ENCODE results near the gene KRT1.

KRT1 gene

DNA sequence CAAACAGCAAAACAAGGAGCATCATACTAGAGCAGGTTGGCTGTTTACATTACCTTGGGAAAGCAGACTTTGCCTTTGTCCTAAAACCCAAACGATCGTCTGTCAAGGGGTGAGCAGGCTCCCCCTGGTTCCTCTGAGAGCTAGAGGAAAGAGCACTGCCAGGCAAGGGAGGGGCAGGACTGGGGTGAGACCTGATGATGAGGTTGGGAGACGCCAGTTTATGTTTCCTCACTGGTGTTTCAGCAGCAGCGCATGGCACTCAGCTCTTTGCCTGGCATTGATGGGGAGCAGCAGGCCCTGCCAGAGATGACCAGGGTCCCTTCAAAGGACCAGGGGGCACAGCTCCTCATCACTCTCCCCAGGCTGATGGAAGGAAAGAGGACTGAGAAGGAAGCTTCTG is 20.3 kb downstream of the KRT1 start:
- DNase-seq (ENCODE audit: low read depth) = no peak

- DNase-seq (ENCODE audit: low read depth) = no peak
These were observed 20.8 kb downstream of the KRT1 start for GRCh38 chr12:52659395-52659794.

DNA sequence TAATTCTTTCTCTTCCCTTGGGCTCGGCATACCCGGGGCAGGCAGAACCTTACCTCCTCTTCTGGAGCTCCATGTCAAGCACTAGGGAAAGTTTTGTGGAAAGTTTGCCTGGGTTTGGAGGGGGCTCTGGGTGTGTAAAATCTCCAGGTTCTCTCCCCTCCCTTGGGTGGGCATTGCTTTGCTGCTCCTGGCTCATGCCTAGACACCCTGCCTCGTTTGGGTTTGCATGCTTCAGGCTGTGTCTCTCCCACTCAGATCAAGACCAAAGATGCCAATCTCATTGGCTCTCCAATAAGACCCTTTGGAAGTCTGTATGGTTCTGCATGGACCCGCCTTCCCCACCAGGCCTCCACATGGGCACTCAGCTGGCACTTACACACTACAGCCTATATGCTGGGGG is 22.0 kb downstream of the KRT1 start:
- no peak for DNase-seq (ENCODE audit: low read depth)

DNA sequence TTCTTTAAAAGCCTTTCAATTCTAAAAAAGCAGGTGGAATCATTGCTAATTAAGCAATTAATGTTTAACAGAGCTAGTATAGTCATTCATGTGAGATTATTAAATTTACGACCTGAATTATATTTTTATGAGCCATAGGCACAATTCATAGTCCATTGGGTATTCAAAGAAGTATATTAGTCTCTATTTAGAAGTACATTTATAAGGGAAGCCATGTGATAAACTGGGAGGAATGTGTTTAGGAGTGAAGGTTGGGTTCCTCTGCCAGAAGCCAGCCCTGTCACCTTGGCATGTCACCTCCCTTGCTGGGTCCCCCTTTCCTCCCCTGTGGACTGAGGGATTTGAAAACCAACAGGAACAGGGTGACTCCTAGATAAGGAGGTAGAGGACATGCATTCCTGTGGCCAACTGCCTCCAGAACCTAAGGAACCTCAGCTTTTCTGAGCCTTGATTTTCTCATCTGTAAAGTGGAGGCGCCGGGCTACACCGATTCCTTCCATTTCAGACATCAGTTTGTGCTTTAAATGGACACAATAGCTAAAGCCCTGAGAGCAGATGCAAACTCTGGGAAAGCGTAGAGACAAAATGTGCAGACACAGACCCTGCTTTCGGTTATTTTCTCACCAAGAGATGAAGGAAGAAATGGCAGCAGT is 22.8 kb downstream of the KRT1 start:
- DNase-seq (ENCODE audit: low read depth) = no peak

DNA sequence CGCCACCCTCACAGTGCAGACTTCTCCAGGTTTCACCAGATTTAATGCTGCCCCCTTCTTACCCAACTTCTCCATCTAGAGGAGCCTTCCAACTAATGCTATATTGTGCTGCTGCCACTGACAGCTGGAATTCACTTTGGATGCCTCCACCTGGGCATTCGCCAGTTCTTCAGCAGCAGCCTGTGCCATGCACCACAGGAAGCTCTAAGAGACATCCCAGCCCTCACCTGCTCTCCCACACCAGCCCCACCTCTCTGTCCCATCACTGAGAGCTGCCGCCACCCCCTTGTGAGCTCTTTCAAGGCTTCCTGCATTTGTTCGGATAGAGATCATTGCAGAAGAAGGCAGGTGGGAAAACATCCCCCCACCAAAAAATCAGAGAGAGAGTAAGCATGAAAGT is 23.6 kb downstream of the KRT1 start:
- DNase-seq (ENCODE audit: low read depth) = no peak

GRCh38 chr12:52655720-52656124 is 24.5 kb downstream of the KRT1 start:
- no peak for DNase-seq (ENCODE audit: low read depth)

GRCh38 chr12:52655251-52655650 is 25.0 kb downstream of the KRT1 start:
- no peak for DNase-seq (ENCODE audit: low read depth)

DNA sequence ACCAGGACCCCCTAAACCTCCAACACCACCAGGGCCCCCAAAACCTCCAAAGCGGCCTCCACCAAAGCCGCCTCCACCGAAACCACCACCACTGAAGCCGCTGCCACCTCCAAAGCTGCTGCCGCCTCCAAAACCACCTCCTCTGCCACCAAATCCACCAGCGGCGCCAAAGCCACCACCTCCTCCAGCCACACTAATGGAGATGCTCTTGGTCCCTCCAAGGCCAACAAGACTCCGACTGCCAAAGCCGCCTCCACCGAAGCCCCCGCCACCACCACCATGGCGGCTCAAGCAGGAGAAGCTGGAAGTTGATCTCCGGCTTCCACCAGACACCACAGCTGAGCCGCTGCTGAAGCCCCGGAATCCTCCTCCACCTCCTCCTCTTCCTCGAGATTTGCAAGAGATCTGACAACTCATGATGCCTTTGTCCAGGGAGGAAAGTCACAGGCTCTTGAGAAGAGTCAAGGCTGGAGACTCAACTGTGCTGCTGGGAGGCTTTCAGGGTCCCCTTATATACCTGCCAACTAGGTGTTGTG is 28.4 kb downstream of the KRT1 start, which contains the start of gene KRT2:
Gene KRT2, minus strand, starts transcription at position 486 of the 536 bp plus-strand sequence. Its CDS starts 69 bp downstream, at position 417.
- DNase-seq (ENCODE audit: low read depth) = no peak

- no peak for DNase-seq (ENCODE audit: low read depth)
These were observed 29.6 kb downstream of the KRT1 start for GRCh38 chr12:52650520-52651081.

- DNase-seq (ENCODE audit: low read depth) = no peak
These were observed 31.1 kb downstream of the KRT1 start for GRCh38 chr12:52649066-52649465.

- no peak for DNase-seq (ENCODE audit: low read depth)
These were observed 32.1 kb downstream of the KRT1 start for GRCh38 chr12:52648012-52648550.

GRCh38 chr12:52647601-52648000 is 32.6 kb downstream of the KRT1 start:
- DNase-seq (ENCODE audit: low read depth) = no peak

GRCh38 chr12:52646613-52647012 is 33.6 kb downstream of the KRT1 start:
- DNase-seq (ENCODE audit: low read depth) = no peak

GRCh38 chr12:52645982-52646381 is 34.2 kb downstream of the KRT1 start:
- no peak for DNase-seq (ENCODE audit: low read depth)

DNA sequence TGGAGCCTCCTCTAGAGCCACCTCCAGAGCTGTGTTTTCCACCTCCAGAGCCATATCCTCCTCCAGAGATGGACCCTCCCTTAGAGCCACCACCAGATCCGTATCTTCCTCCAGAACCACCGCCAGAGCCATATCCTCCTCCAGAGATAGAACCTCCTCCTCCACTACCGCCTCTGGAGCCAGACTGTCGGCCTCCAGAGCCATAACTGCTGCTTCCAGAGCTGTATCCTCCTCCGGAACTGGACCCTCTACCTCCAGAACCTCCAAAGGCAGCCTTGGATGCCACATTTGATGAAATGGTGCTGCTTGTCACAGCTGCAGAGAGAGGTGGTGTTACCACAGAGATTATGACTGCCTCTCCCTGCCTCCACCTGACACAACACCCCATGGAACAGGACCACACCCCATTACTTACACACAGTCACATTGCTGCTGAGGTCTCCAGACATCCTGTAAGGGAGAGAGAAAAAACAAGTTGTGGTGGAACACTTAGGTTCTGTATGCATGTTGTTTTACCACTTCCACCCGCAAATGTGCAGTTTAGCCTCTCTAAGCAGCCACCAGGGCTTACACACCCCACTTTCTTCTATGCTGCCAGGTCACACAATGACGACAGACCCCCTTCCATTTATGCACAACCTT is 35.0 kb downstream of the KRT1 start:
- no peak for DNase-seq (ENCODE audit: low read depth)

- no peak for DNase-seq (ENCODE audit: low read depth)
These were observed 36.2 kb downstream of the KRT1 start for GRCh38 chr12:52644078-52644415.

- no peak for DNase-seq (ENCODE audit: low read depth)
These were observed 36.8 kb downstream of the KRT1 start for GRCh38 chr12:52643233-52644077.

- DNase-seq (ENCODE audit: low read depth) = no peak
These were observed 38.7 kb downstream of the KRT1 start for GRCh38 chr12:52641468-52641867.

GRCh38 chr12:52637299-52637698 is 42.9 kb downstream of the KRT1 start:
- DNase-seq (ENCODE audit: low read depth) = no peak

DNA sequence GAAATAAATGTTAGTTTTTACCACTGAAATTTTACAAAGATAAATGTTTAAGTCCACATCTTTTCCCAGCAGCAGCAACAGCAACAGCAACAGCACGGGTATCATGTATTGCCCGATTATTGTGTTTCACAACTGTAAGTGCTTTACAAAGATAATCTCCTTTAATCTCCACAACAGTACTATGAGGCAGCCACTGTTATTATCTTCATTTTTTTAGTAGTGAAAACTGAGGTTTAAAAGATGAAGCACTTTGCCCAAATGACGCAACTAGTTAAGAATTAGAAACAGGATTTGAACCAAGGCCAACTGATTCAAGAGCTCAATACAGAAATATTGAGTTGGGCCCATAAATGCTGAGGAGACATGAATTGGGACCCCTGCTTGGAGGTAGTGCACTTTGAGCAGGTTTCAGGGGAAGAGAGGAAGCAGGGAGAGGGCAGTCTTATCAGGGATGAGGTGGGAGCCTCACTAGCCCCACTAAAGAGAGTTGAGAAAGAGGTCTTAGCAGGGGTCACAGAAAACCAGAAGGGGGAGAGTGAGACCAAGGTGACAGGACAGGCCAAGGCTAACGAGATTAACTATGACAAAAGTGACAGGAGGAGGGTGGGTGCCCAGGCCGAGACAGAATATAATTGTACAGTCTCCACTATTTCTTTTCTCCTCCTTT is 43.5 kb downstream of the KRT1 start:
- no peak for DNase-seq (ENCODE audit: low read depth)

- no peak for DNase-seq (ENCODE audit: low read depth)
These were observed 44.0 kb downstream of the KRT1 start for GRCh38 chr12:52636189-52636588.

All from fibroblast of the conjunctiva (primary cell).